H9 (cell line): ENCODE measurements around the gene CACNA1D. TPM values are rescaled to one million over a fixed set of nuclear protein-coding genes. Genes with fewer than 3 reads are reported as not detected.

Experiments
- DNase-seq: peaks from one replicate; pipeline ENCODE4 v3.0.0-alpha.2; 2017
- H2AFZ ChIP-seq: one replicate; pipeline ENCODE4 v1.6.1; 2013; ENCODE audit warnings: mild to moderate bottlenecking, low read length, control low read depth, moderate library complexity
- H2AK5ac ChIP-seq: 2 replicates; pipeline ENCODE4 v1.6.1; 2013; ENCODE audit warnings: low read length, control low read depth, mixed read lengths; ENCODE audit not compliant: insufficient read length
- H2BK120ac ChIP-seq: one replicate; pipeline ENCODE4 v1.6.1; 2013; ENCODE audit warnings: low read depth, mild to moderate bottlenecking, low read length, control low read depth, inconsistent platforms; ENCODE audit not compliant: poor library complexity, severe bottlenecking
- H2BK12ac ChIP-seq: 2 replicates; pipeline ENCODE4 v1.6.1; 2013; ENCODE audit warnings: low read length, control low read depth, mixed read lengths, low read depth; ENCODE audit not compliant: insufficient read length
- H2BK15ac ChIP-seq: 2 replicates; pipeline ENCODE4 v1.6.1; 2013; ENCODE audit warnings: low read depth, low read length, control low read depth
- H2BK20ac ChIP-seq: one replicate; pipeline ENCODE4 v1.6.1; 2013; ENCODE audit warnings: low read depth, mild to moderate bottlenecking, low read length, control low read depth, inconsistent platforms; ENCODE audit not compliant: poor library complexity, severe bottlenecking
- H2BK5ac ChIP-seq: 2 replicates; pipeline ENCODE4 v1.6.1; 2013; ENCODE audit warnings: low read length, control low read depth, mixed read lengths; ENCODE audit not compliant: insufficient read length
- H3K14ac ChIP-seq: 2 replicates; pipeline ENCODE4 v1.6.1; 2013; ENCODE audit warnings: low read length, control low read depth; ENCODE audit not compliant: insufficient read depth
- H3K18ac ChIP-seq: 2 replicates; pipeline ENCODE4 v1.6.1; 2013; ENCODE audit warnings: low read depth, mild to moderate bottlenecking, mixed read lengths, low read length, control low read depth; ENCODE audit not compliant: insufficient read length
- H3K23ac ChIP-seq: 2 replicates; pipeline ENCODE4 v1.6.1; 2013; ENCODE audit warnings: low read length, control low read depth, mixed read lengths, low read depth; ENCODE audit not compliant: insufficient read length
- H3K23me2 ChIP-seq: 2 replicates; pipeline ENCODE4 v1.6.1; 2013; ENCODE audit warnings: low read depth, mild to moderate bottlenecking, mixed read lengths, low read length, control low read depth; ENCODE audit not compliant: insufficient read length, poor library complexity, severe bottlenecking
- H3K27ac ChIP-seq: 2 replicates; pipeline ENCODE4 v1.5.1; 2013; ENCODE audit warnings: low read length, control low read depth, mixed read lengths, low read depth; ENCODE audit not compliant: insufficient read length
- H3K27me3 ChIP-seq: 2 replicates; pipeline ENCODE4 v1.6.1; 2013; ENCODE audit warnings: low read length, control low read depth, inconsistent platforms; ENCODE audit not compliant: insufficient read depth
- H3K4ac ChIP-seq: 2 replicates; pipeline ENCODE4 v1.6.1; 2013; ENCODE audit warnings: low read depth, mild to moderate bottlenecking, control low read depth, inconsistent platforms, low read length, moderate library complexity
- H3K4me1 ChIP-seq: 2 replicates; pipeline ENCODE4 v1.6.1; 2013; ENCODE audit warnings: low read length, control low read depth, inconsistent platforms; ENCODE audit not compliant: insufficient read depth
- H3K4me2 ChIP-seq: 2 replicates; pipeline ENCODE4 v1.6.1; 2013; ENCODE audit warnings: low read length, control low read depth, mixed read lengths; ENCODE audit not compliant: insufficient read length, insufficient read depth
- H3K56ac ChIP-seq: 2 replicates; pipeline ENCODE4 v1.6.1; 2013; ENCODE audit warnings: low read depth, mild to moderate bottlenecking, mixed read lengths, low read length, control low read depth; ENCODE audit not compliant: insufficient read length
- H3K79me1 ChIP-seq: 2 replicates; pipeline ENCODE4 v1.6.1; 2013; ENCODE audit warnings: low read depth, mild to moderate bottlenecking, moderate library complexity, low read length, control low read depth, inconsistent platforms; ENCODE audit not compliant: insufficient read depth, poor library complexity, severe bottlenecking
- H3K79me2 ChIP-seq: 2 replicates; pipeline ENCODE4 v1.6.1; 2013; ENCODE audit warnings: low read length, control low read depth, inconsistent platforms; ENCODE audit not compliant: insufficient read depth
- H3K9ac ChIP-seq: 2 replicates; pipeline ENCODE4 v1.6.1; 2013; ENCODE audit warnings: low read length, control low read depth, mixed read lengths; ENCODE audit not compliant: insufficient read length; ENCODE audit errors: extremely low read depth
- H3K9me3 ChIP-seq: one replicate; pipeline ENCODE4 v1.6.1; 2013; ENCODE audit warnings: low read depth, low read length, inconsistent platforms; ENCODE audit not compliant: control insufficient read depth
- H3T11ph ChIP-seq: one replicate; pipeline ENCODE4 v1.6.1; 2013; ENCODE audit warnings: mild to moderate bottlenecking, low read length, control low read depth, inconsistent platforms
- H4K20me1 ChIP-seq: one replicate; pipeline ENCODE4 v1.6.1; 2013; ENCODE audit not compliant: control insufficient read depth, insufficient read length, insufficient read depth
- H4K5ac ChIP-seq: 2 replicates; pipeline ENCODE4 v1.6.1; 2013; ENCODE audit warnings: low read depth, mild to moderate bottlenecking, mixed read lengths, low read length, control low read depth; ENCODE audit not compliant: insufficient read length
- H4K8ac ChIP-seq: replicated peaks from 2 replicates; pipeline ENCODE4 v1.6.1; 2013; ENCODE audit warnings: low read length, control low read depth, mixed read lengths, low read depth; ENCODE audit not compliant: insufficient read length
- H4K91ac ChIP-seq: 2 replicates; pipeline ENCODE4 v1.6.1; 2013; ENCODE audit warnings: low read depth, mild to moderate bottlenecking, moderate library complexity, mixed read lengths, low read length, control low read depth; ENCODE audit not compliant: insufficient read length
- H3K27ac Mint-ChIP-seq, 3 experiments: 2 replicates in 2 of 3; 3 replicates in 1 of 3; pipeline ENCODE4 v1.8.0; 2020 to 2021; ENCODE audit warnings: mixed read lengths in 3 of 3, mild to moderate bottlenecking in 1 of 3, moderate library complexity in 1 of 3
- H3K27me3 Mint-ChIP-seq: 2 replicates; pipeline ENCODE4 v1.8.0; 2021; ENCODE audit warnings: low read depth, mild to moderate bottlenecking, moderate library complexity, mixed read lengths
- H3K36me3 Mint-ChIP-seq, 3 experiments: 2 replicates in 2 of 3; 3 replicates in 1 of 3; pipeline ENCODE4 v1.8.0; 2020 to 2021; ENCODE audit warnings: low read depth in 3 of 3, mixed read lengths in 3 of 3; ENCODE audit not compliant: insufficient read depth in 1 of 3
- H3K4me1 Mint-ChIP-seq, 2 experiments: 2 replicates each; pipeline ENCODE4 v1.8.0; 2020; ENCODE audit warnings: mixed read lengths in 2 of 2
- H3K4me3 Mint-ChIP-seq, 2 experiments: 2 replicates in 1 of 2; 3 replicates in 1 of 2; pipeline ENCODE4 v1.8.0; 2020 to 2021; ENCODE audit warnings: mild to moderate bottlenecking in 2 of 2, mixed read lengths in 2 of 2, moderate library complexity in 1 of 2
- H3K9me3 Mint-ChIP-seq, 2 experiments: 2 replicates in 1 of 2; 3 replicates in 1 of 2; pipeline ENCODE4 v1.8.0; 2020; ENCODE audit warnings: mild to moderate bottlenecking in 2 of 2, mixed read lengths in 2 of 2, moderate library complexity in 1 of 2
- WGBS: extraction: QIAGEN DNeasy Blood & Tissue Kit; methylation state at CpG from one replicate; pipeline ENCODE4 v1.1.7; 2013; ENCODE audit warnings: missing lambda C conversion rate, low lambda C conversion rate, mixed read lengths; ENCODE audit not compliant: insufficient read length; ENCODE audit errors: extremely low coverage; 5-methylcytosine and 5-hydroxymethylcytosine counted together
- total RNA-seq: library from RNA; stranded (reverse); gene quantifications from 2 replicates; pipeline ENCODE4 v1.2.1, GENCODE V29; 2021
- TF ChIP-seq, protein P1 (sequence below): fragments of 200-600 bp; sonication (generic); conservative IDR thresholded peaks from 3 replicates; pipeline ENCODE4 v1.8.0; 2021; ENCODE audit warnings: antibody characterized with exemption, mild to moderate bottlenecking

CACNA1D gene
- total RNA-seq, 1 experiment from 2014 or later: 3.5 TPM

DNA sequence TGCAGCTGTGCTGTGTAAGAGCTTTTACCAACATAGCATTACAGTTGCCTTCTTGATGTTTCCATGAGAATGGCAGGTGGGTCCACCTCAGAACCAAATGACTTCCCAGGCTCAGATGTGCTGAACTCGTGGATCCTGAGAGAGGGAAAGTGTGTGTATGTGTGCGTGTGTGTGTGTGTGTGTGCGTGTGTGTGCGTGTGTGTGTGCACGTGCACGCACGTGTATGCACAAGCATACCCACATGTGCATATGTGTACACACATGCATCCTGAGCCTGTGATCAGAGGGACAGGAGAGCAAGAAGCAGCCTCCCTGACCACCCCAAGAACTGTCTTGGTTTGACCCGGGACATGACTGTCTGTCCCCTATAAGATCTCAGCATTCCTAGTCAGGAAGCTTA lies 303.7 kb downstream of the CACNA1D start:
- Histone ChIP-seq H3K23me2 (no peaks in the 10 kb centered on the region), H3K9ac (no peak overlapping the region), H3K27ac (no peak overlapping the region), H2BK5ac (no peak overlapping the region), H3T11ph (no peak overlapping the region), H4K5ac (no peak overlapping the region), H3K9me3 (no peaks in the 10 kb centered on the region), H3K27me3 (no peaks in the 10 kb centered on the region), H3K23ac (no peak overlapping the region), H2BK20ac (no peak overlapping the region), H2BK120ac (no peak overlapping the region), H2BK12ac (no peak overlapping the region), H3K4ac (no peak overlapping the region), H3K18ac (no peak overlapping the region), H3K4me2 (no peak overlapping the region), H3K79me2 (no peaks in the 10 kb centered on the region), H4K20me1 (no peaks in the 10 kb centered on the region), H3K4me1 (no peaks in the 10 kb centered on the region), H2AK5ac (no peak overlapping the region), H3K79me1 (no peaks in the 10 kb centered on the region), H3K56ac (no peak overlapping the region), H4K91ac (no peak overlapping the region), H2AFZ (no peak overlapping the region), H4K8ac (no peak overlapping the region), H3K14ac (no peak overlapping the region), H2BK15ac (no peak overlapping the region)
- H3K27ac Mint-ChIP-seq: no peak overlapping the region
- no CpG with 5 or more reads among the region's 8 CpGs for WGBS
- no peaks in the 10 kb centered on the region; the same call in 1 of the 2 replicates for H3K27me3 Mint-ChIP-seq
- H3K4me1 Mint-ChIP-seq: peaks cover 10 to 12% of the 10 kb centered on the region in 2 experiments
- TF ChIP-seq, protein P1, sequence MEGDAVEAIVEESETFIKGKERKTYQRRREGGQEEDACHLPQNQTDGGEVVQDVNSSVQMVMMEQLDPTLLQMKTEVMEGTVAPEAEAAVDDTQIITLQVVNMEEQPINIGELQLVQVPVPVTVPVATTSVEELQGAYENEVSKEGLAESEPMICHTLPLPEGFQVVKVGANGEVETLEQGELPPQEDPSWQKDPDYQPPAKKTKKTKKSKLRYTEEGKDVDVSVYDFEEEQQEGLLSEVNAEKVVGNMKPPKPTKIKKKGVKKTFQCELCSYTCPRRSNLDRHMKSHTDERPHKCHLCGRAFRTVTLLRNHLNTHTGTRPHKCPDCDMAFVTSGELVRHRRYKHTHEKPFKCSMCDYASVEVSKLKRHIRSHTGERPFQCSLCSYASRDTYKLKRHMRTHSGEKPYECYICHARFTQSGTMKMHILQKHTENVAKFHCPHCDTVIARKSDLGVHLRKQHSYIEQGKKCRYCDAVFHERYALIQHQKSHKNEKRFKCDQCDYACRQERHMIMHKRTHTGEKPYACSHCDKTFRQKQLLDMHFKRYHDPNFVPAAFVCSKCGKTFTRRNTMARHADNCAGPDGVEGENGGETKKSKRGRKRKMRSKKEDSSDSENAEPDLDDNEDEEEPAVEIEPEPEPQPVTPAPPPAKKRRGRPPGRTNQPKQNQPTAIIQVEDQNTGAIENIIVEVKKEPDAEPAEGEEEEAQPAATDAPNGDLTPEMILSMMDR: no peak
- H3K4me3 Mint-ChIP-seq: no peak overlapping the region
- no peaks in the 10 kb centered on the region for H3K9me3 Mint-ChIP-seq
- no peak for DNase-seq
- H3K36me3 Mint-ChIP-seq: no peaks in the 10 kb centered on the region
